ENCODE data around the gene MTAP.

The MTAP gene

DNA sequence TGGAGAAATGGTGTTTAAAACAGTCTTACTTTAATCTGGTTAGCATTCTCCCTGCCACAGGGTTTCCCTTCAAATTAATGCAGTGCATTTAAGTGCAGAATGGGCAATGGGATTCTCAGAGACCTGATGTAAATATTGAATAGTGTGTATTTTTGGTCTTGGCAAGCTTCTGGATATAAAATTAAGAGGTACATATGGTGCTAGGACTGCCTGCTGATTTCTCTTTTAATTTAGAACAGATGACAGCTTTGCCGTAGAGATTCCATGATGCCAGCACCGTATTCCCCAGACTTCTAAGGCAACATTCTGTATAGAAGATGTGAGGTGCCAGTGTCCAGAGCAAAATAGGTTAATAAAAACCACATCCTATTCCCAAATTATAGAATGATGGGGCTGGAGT, 1.9 kb downstream of the MTAP start:
- DNase-seq (ENCODE audit: low read depth in 1 of 2, low spot score in 1 of 2), result no peak

DNA sequence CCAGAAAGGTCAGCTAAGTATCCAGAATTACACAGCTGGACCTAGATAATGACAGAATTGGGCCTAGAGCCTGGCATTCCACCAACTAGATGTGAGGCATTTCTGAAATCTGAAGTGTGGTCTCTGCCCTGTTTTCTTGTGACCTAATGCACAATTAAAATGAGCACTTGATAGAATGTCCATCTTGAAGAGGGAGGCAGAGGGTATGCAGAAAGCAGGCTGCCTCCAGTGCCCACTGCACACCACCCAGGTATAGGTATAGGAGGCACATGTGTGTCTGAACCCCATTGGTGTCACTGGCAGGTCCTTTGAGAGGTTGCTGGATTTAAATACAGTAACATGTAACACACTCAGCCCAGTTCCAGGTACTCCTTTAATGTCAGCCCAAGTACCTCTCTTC, 2.4 kb downstream of the MTAP start:
- no peak for DNase-seq (ENCODE audit: low read depth in 1 of 2, low spot score in 1 of 2)

DNA sequence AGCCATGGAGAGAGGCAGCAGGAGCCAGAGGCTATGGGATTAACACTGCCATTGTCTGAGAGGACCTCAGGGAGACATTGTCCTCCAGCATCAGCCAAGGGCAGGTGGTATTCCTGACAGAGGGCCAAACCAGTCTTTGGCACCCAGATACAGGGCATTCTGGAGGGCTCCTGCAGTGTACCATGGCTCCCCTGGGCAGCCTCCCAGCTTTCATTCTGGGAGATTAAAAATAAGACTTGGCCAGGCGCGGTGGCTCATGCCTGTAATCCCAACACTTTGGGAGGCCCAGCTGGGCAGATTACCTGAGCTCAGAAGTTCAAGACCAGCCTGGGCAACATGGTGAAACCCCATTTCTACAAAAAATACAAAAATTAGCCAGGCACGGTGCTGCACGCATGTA, 4.2 kb downstream of the MTAP start:
- no peak for DNase-seq (ENCODE audit: low read depth in 1 of 2, low spot score in 1 of 2)

DNA sequence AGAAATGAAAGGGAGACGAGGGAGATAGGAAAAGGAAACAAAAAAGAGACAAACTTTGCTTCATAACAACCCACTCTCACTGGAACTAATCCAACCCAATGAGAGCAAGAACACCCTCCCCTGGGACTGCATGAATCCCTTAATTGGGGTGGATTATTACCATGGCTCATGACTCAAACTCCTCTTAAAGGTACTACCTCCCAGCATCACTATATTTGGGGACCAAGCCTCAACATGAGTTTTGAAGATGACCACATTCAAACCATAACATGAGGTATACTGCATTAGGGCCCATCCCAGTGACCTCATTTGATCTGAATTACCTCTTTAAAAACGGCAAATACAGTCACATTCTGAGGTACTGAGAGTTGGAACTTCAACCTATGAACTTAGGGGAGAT, 8.0 kb downstream of the MTAP start:
- no peak for DNase-seq (ENCODE audit: low read depth in 1 of 2, low spot score in 1 of 2)

DNA sequence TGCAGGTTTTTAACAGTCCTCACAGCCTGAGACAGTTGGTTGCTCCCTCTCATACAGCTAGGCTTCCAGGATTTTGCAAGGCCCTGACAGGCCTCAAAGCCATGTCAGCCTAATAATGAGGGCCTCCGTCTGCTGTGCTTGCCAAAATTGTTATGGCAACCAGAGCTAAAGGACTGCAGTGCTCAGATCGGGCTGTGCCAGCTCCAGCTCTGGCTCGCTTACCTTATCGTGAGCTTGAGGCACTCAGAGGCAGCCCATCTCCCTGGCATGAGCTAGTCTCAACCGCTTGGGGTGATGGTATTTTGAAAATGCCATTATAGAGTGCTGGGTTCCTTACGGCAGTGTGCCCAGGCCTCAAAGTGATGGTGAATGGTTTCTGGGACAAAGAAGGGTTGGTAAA, 8.4 kb downstream of the MTAP start:
- DNase-seq (ENCODE audit: low read depth in 1 of 2, low spot score in 1 of 2), result no peak

DNA sequence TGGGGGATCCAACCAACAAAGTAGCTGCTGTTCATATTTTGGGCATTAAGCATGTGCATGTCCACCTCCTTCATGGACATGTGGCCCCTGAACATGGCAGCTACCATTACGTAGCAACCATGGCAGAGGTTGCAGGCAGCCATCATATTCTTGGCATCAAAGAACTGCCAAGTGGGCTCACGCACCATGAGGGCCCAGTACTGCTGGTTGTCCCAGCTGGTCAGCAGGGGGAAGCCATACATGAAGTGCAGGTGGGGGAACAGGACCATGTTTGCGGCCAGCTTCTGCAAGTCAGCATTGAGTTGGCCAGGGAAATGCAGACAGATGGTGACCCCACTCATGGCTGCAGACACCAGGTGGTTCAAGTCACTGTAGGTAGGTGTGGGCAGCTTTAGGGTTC, 9.5 kb downstream of the MTAP start:
- no peak for DNase-seq (ENCODE audit: low read depth in 1 of 2, low spot score in 1 of 2)

DNA sequence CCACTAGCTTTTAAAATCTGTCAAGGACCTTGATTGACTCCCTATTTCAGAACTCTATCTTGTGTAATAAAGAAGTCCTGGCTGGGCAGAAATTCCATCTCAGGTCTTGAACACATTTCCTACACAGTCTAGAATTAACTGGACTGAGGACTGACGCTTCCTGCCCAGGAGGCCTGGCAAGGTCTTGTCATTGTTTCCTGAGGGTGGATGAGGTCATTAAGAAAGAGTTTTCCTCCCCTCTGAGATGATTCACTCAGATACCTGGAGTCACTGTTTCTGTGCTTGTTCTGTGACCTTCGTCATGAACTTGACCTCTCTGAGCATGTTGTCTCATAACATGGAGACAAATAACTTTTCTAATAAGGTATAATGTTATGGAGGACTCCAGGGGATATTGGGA, 10.0 kb downstream of the MTAP start:
- no peak for DNase-seq (ENCODE audit: low read depth in 1 of 2, low spot score in 1 of 2)

DNA sequence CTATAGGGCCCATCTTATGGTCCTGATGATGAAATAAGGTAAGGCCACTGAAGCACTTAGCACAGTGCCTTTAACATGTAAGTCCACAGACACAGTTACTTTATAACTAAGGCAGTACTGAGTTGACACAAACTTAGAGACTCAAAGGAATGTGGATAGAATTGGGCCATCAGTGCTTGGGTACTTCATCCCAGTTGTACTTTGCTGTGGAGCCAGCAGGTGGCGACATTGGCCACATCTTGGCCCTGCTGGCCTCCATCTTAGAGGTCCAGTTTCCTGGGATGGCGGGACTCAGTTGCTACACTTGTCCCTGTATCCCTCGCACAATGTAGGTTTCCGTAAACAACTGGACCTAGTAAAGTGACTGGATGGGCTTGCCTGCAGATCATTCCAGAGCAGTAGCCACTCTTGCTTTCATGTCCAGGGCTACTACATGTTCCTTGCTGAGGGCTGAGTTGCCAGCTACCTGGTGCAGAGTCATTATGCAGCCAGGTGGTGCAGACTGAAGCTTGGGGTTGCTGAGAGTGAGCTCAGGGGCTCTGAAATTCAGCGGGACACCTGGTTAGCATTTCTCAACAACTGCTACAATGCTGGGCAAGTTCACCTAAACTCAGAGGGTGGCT, 10.6 kb downstream of the MTAP start:
- peak; percentile 45 to 53 for DNase-seq (ENCODE audit: low read depth in 1 of 2, low spot score in 1 of 2)

DNA sequence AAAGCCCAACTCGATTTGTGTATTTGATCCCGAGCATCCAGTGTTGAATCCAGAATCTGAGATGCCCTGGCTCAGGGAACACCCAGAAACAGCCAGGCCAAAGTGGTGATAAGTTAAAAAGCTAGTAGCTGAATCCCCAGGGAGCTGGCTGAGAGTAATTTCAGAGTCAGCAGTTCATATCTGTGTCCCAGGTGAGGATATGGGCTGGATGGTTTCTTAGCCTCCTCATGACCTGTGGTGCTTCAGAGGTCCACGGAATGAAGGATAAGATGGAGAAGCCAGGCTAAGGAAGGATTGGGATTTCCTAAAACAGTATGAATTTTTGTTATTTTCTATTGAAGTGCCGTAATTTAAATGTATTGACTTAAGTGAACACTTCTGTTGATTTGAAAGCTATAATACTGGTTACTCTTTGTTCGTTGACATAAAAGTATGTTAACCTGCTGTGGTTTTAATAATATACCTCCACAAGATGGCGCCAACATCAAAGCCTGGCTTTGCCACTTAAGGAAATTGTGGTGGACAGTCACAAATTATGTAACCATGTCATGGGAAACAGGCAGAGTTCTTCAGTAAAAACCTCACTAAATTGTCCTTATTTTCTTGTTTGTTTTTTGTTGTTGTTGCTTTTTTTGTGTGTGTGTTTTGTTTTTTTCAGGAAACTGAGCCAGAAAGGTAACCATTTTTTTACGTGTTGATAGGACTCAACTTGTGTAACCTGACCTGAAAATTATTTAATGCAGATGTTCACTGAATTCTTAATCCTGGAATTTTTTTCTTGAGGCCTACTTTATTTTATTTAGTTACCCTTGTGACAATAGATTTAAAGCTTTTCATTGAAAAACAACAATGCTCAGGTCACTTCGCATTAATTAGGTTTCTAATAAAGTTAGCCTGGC, 11.4 kb downstream of the MTAP start:
- DNase-seq (ENCODE audit: low read depth in 1 of 2, low spot score in 1 of 2), result no peak

DNA sequence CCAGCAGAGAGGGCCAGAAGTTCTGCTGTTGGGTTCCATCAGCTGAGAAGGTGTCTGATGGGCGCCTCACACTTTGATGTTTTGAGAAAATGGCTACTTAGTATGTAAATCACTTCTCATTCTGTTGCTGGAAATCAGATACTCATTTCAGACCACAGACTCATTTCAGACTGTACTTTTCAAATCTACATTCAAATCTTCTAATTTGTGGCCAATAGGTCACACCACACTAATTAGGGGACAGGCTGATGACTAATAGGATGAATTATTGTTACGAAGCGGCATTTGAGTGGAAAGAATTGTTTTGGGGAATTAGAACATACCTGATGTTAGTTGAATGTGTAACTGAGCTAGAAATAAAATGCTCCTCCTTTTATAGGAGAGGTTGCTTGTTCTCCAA, 13.2 kb downstream of the MTAP start:
- no peak for DNase-seq (ENCODE audit: low read depth in 1 of 2, low spot score in 1 of 2)

DNA sequence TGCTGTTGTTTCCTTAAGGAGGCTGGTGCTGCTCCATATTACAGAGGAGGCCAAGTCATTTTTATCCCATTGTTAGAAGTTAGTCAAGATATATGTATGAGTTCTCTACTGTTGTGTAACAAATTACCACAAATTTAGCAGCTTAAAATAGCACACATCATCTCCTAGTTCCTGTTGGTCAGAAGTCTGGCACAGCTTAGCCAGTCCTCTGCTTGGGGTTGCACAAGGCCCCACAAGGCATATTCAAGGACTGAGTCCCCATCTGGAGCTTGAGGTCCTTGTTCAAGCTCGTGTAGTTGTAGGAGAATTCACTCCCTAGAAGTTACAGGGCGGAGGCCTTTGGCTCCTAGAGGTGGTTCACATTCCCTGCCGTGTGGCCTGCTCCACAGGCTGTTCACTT, 14.7 kb downstream of the MTAP start:
- no peak for DNase-seq (ENCODE audit: low read depth in 1 of 2, low spot score in 1 of 2)

DNA sequence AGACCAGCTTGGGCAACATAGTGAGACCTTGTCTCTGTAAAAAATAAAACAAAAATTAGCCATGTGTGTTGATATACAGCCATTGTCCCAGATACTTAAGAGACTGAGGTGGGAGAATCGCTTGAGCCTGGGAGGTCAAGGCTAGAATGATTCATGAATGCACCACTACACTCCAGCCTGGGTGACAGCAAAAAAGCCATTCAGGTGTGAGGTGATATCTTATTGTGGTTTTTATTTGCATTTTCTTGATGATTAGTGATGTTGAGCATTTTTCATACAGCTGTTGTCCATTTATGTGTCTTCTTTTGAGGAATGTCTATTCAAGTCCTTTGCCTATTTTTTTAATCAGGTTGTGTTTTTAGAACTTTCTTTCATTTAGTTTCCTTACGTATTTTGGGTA, 23.2 kb downstream of the MTAP start:
- DNase-seq (ENCODE audit: low read depth in 1 of 2, low spot score in 1 of 2), result no peak

DNA sequence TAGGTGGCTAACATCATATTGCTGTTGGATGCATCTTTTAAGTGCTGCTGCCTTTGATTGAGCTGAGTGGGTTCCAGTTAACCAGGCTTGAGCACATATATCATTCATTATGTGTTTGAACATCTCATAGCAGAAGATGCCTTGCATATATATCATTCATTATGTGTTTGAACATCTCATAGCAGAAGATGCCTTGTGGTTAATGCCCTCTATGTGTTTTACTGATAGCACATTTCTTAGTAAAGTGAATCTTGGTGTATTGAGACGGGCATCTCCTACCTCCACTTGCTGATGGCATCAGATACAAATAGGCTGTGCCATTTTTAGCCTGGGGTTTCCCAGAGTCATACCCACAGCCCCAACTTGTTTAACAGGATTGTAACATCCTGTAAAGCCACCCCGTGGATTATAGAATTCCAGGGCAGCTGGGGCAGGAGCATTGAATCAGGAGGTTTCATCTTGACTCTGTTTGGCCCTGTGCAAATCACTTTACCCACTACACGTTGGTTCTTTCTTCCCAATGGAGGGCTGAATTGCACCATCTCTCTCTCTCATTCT, 26.5 kb downstream of the MTAP start:
- no peak for DNase-seq (ENCODE audit: low read depth in 1 of 2, low spot score in 1 of 2)

DNA sequence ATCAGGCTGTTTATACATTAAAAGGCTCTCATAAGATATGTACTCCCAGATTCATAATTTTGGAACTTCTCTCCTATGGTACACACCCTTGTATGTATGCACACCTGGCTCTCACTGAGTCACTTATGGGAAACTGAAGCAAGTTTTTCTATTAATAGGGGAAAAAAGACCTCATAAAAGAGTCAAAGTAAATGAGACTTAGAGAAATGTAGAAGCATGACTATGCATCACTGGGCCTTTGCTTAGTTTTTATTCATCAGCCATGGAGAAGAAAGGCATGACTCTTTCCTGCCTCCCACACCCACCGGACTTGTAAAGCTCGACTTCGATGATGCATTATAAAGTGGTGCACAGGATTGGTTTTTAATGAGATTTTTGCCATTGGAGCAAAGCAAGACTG, 28.2 kb downstream of the MTAP start:
- DNase-seq (ENCODE audit: low read depth in 1 of 2, low spot score in 1 of 2), result no peak

DNA sequence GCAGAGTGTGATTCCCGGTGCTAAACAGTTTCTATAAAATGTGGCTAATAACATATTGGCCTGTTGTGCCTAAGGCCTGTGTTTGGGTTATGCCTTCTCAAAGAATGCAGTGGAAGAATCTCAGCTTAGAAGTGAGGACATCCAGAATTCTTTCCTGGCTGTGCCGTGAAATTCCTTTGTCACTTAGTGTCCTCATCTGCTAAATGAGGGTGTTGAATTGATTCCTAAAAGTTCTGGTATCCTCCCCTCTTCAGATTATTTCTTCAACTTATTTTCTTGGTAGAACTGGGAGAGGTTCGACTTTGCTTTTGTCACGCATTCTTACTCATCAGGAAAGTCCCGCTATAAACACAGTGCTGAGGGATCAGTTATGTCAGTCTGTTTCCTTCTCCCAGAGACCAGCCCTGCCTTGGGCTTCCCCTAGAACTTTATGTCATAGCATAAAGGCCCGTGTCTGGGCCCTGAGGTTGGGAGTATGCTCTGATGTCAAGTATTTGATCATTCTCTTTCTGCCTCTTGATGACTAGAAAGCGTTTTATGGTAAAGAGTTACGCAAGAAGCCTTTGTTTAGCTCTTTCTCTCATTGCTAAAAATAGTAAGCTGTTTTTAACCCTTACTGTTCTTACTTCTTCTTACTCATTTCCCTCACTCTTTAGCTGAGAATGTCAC, 29.5 kb downstream of the MTAP start:
- no peak for DNase-seq (ENCODE audit: low read depth in 1 of 2, low spot score in 1 of 2)

DNA sequence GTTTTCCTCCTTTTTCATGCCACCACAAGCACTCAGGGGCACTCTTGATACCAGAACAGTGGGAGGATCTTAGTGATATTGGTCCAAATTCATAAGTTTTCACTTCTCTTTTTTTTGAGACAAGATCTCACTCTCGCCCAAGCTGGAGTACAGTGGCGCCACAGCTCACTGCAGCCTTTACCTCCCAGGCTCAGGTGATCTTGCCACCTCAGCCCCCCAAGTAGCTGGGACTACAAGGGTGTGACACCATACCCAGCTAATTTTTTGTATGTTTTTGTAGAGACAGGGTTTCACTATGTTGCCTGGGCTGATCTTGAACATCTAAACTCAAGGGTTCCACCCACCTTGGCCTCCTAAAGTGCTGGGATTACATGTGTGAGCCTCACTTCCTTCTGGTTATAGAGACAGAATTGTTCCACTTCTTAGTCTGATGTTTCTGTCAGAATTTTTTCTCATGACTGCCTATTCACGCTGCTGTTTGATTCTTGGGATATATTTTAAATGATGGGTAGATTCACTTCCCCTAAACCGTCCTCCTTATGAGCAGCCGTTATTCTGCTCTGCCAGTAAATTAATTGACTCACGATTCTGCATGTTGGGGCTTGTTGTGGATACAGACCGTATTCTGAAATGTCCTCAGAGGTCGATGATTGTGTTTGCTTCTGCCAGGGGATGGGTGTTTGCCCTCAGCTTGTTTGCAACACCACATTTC, 30.8 kb downstream of the MTAP start:
- DNase-seq (ENCODE audit: low read depth in 1 of 2, low spot score in 1 of 2), result no peak

DNA sequence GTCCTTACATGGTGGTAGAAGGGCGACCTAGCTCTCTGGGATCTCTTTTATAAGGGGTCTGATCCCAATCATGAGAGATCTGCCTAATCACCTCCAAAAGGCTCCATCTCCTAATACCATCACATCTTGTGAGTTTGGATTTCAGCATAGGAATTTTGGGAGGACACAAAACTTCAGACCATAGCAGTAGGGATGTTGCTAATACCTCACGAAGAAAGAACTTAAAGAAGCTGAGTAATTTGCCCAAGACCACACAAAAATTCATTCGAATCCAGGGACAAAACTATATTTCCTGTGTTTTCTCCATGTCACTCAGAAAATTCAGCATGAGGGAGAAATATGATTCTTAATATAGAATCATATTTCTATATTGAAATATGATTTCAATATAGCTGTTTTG, 32.7 kb downstream of the MTAP start:
- DNase-seq (ENCODE audit: low read depth in 1 of 2, low spot score in 1 of 2), result no peak

DNA sequence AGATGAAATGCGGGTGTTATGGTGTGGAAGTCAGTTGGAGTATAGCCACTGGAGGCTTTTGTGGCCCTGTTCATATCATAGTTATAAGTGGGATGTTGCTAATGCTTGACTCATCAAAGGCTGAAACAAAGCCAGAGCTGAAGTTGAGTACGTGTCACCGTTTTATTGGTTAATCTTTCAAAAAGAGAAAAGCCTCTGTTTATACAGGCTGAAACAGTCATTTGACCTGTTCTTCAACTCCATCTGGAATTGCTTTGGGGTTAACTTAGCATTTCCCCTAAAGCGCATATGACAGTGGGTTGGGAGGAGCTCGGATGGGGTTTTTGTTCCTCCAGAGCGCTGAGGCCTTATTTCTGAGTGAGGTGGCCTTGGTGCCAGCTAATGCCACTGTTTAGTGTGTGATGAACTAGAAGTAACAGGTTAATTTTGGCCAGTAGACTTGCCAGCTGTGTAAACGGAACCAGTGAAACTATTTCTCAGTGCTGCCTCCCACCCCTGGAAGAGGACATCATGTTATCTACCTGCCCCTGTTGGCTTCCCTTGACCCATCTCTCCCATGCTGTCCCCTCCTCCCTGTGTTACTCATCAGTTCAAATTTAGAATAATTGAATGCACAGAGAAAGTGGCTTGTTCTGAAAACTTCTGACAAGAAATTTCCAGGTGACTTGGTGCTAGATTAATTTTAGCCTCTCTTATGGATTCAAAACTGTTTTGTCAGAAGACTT, 34.2 kb downstream of the MTAP start:
- no peak for DNase-seq (ENCODE audit: low read depth in 1 of 2, low spot score in 1 of 2)

DNA sequence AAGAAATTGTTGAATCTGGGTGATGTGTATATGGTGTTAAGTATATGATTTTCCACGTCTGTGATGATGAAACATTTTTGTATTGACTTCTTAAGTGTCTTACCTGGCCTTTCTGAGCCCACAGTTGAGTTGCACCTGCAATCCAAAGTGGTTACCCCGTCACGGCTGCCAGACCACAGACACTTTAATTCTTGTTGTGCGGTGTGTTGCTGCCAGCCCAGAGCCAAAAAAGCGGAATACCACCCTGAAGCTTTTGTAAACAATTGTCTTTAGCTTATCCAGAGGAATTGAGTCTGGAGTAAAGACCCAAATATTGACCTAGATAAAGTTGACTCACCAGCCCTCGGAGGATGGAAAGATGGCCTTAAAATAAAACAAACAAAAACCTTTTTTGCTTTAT, 35.1 kb downstream of the MTAP start:
- DNase-seq (ENCODE audit: low read depth in 1 of 2, low spot score in 1 of 2), result no peak

DNA sequence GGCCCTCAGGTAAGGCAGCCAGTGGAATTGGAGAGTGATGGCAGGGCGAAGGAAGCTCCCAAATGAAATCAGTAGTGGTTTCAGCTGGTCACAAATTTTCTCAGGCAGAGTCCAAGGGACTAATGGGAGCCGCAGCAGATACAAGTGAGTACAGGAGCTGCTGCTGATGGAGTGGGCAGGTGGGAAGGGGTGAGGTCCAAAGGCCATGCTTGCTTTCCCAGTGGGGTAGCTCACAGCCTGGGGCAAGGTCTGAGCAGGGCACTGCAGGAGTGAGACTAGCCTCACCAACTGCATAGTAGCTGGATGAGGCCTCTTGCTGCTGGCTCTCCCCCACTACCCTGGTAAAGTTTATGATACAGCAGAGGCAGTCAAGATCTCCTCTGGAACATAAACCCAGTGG, 38.2 kb downstream of the MTAP start:
- no peak for DNase-seq (ENCODE audit: low read depth in 1 of 2, low spot score in 1 of 2)

DNA sequence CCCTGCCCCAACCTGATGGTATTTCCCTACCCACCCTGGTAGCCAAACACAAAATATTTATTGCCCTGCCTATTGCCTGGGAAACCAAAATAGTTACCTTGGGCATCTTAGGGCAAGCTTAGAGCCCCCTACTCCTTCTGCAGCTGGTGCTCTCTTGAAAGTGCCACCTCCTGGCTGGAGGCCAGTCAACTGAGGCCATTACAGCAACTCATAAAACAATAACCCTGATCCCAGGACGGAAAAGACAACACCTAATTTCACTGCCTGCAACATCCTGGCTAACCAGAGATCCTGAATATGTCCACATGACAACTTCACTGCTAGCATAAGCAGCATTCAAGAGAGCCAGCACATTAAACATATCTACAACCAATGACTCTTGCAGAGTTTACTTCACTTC, 38.7 kb downstream of the MTAP start:
- no peak for DNase-seq (ENCODE audit: low read depth in 1 of 2, low spot score in 1 of 2)

All from stimulated activated CD4-positive, alpha-beta T cell treated with anti-CD3 and anti-CD28 coated beads, Interleukin-15, amount 100 ng/mL, for 1 hour (primary cell).